GM23338 (cell line): ENCODE results near the gene SLC49A4. TPM values are rescaled to one million over a fixed set of nuclear protein-coding genes. Genes with fewer than 3 reads are reported as not detected.

Experiments
- ATAC-seq: fragments of 200-7000 bp; cut with Tn5 transposase; 3 replicates; pipeline ENCODE4 v1.9.1; 2020
- DNase-seq: peaks from one replicate; pipeline ENCODE4 v3.0.0-alpha.2; 2015; ENCODE audit warnings: low spot score
- H2AFZ ChIP-seq: fragments of 200-600 bp; sonication (generic); 2 replicates; pipeline ENCODE4 v1.8.0; 2016; ENCODE audit warnings: antibody characterized with exemption, mild to moderate bottlenecking, moderate library complexity
- H3F3A ChIP-seq: fragments of 200-600 bp; sonication (generic); replicated peaks from 2 replicates; pipeline ENCODE4 v1.8.0; 2017; ENCODE audit warnings: antibody characterized with exemption, mixed run types, low read depth
- H3K27ac ChIP-seq: fragments of 200-600 bp; sonication (generic); 2 replicates; pipeline ENCODE4 v1.6.1; 2016; ENCODE audit warnings: low read depth
- H3K27me3 ChIP-seq: fragments of 200-600 bp; sonication (generic); 2 replicates; pipeline ENCODE4 v1.8.0; 2016; ENCODE audit warnings: mild to moderate bottlenecking, mixed run types, moderate library complexity; ENCODE audit not compliant: insufficient read depth
- H3K36me3 ChIP-seq: fragments of 200-600 bp; sonication (generic); 2 replicates; pipeline ENCODE4 v1.8.0; 2016; ENCODE audit warnings: mild to moderate bottlenecking; ENCODE audit not compliant: insufficient read depth
- H3K4me1 ChIP-seq: fragments of 200-600 bp; sonication (generic); 2 replicates; pipeline ENCODE4 v1.8.0; 2016; ENCODE audit warnings: mild to moderate bottlenecking, moderate library complexity; ENCODE audit not compliant: insufficient read depth
- H3K4me2 ChIP-seq: fragments of 200-600 bp; sonication (generic); 2 replicates; pipeline ENCODE4 v1.7.1; 2017; ENCODE audit warnings: mixed run types
- H3K4me3 ChIP-seq: fragments of 200-600 bp; sonication (generic); 2 replicates; pipeline ENCODE4 v1.6.1; 2016; ENCODE audit warnings: mixed run types
- H3K79me2 ChIP-seq: fragments of 200-600 bp; sonication (generic); replicated peaks from 2 replicates; pipeline ENCODE4 v1.8.0; 2017; ENCODE audit warnings: mild to moderate bottlenecking; ENCODE audit not compliant: insufficient read depth
- H3K9me2 ChIP-seq: fragments of 200-600 bp; sonication (generic); 2 replicates; pipeline ENCODE4 v1.8.0; 2017; ENCODE audit not compliant: insufficient read depth
- H4K20me1 ChIP-seq: fragments of 200-600 bp; sonication (generic); replicated peaks from 2 replicates; pipeline ENCODE4 v1.8.0; 2017; ENCODE audit warnings: mild to moderate bottlenecking; ENCODE audit not compliant: insufficient read depth
- H3K27ac Mint-ChIP-seq: 2 replicates; pipeline ENCODE4 v1.8.0; 2020; ENCODE audit warnings: inconsistent platforms, mild to moderate bottlenecking, moderate library complexity, mixed read lengths
- H3K27me3 Mint-ChIP-seq: 3 replicates; pipeline ENCODE4 v1.8.0; 2022; ENCODE audit warnings: low read depth, mild to moderate bottlenecking, moderate library complexity, mixed read lengths, inconsistent platforms; ENCODE audit not compliant: insufficient read depth, poor library complexity
- H3K36me3 Mint-ChIP-seq: 3 replicates; pipeline ENCODE4 v1.8.0; 2021; ENCODE audit warnings: low read depth, mild to moderate bottlenecking, inconsistent platforms, moderate library complexity, mixed read lengths
- H3K4me1 Mint-ChIP-seq: 3 replicates; pipeline ENCODE4 v1.8.0; 2020; ENCODE audit warnings: mild to moderate bottlenecking, inconsistent platforms, mixed read lengths
- H3K4me3 Mint-ChIP-seq: 3 replicates; pipeline ENCODE4 v1.8.0; 2021; ENCODE audit warnings: moderate library complexity, mild to moderate bottlenecking, inconsistent platforms, mixed read lengths
- H3K9me3 Mint-ChIP-seq: 3 replicates; pipeline ENCODE4 v1.8.0; 2020; ENCODE audit warnings: moderate library complexity, mild to moderate bottlenecking, inconsistent platforms, mixed read lengths
- CREB1 ChIP-seq: fragments of 250-450 bp; sonication (Bioruptor Pico); IDR thresholded peaks from 2 replicates; pipeline ENCODE4 v1.5.0; 2020; ENCODE audit warnings: low read depth, mild to moderate bottlenecking, moderate library complexity
- CTCF ChIP-seq, 2 experiments: fragments of 200-600 bp in 1 of 2; sonication (generic) in 1 of 2; conservative IDR thresholded peaks; 2 replicates each; pipeline versions ENCODE4 v1.5.1 to v1.6.1; 2016 to 2017; ENCODE audit warnings: antibody characterized with exemption in 2 of 2, low read depth in 2 of 2, mild to moderate bottlenecking in 2 of 2, moderate library complexity in 1 of 2
- EZH2 ChIP-seq: fragments of 200-600 bp; sonication (generic); IDR thresholded peaks from one replicate; pipeline ENCODE4 v1.8.0; 2017; ENCODE audit warnings: antibody characterized with exemption, mild to moderate bottlenecking, low read depth; ENCODE audit not compliant: unreplicated experiment
- EZH2phosphoT487 ChIP-seq: fragments of 200-600 bp; sonication (generic); IDR thresholded peaks from one replicate; pipeline ENCODE4 v1.8.1; 2018; ENCODE audit warnings: antibody characterized with exemption; ENCODE audit not compliant: unreplicated experiment
- JUNB ChIP-seq: IDR thresholded peaks from one replicate; pipeline ENCODE4 v1.6.1; 2016; ENCODE audit warnings: antibody characterized with exemption; ENCODE audit not compliant: unreplicated experiment
- NANOG ChIP-seq: IDR thresholded peaks from 2 replicates; pipeline ENCODE4 v1.6.1; 2016; ENCODE audit warnings: antibody characterized with exemption, borderline replicate concordance
- POLR2AphosphoS5 ChIP-seq: IDR thresholded peaks from 2 replicates; pipeline ENCODE4 v1.6.1; 2016; ENCODE audit warnings: antibody characterized with exemption, low read depth
- REST ChIP-seq: IDR thresholded peaks from one replicate; pipeline ENCODE4 v1.6.1; 2018; ENCODE audit warnings: antibody characterized with exemption; ENCODE audit not compliant: unreplicated experiment
- STAT1 ChIP-seq: IDR thresholded peaks from one replicate; pipeline ENCODE4 v1.6.1; 2016; ENCODE audit warnings: antibody characterized with exemption; ENCODE audit not compliant: unreplicated experiment
- ZNF114 ChIP-seq: fragments of 250-450 bp; sonication (Bioruptor Pico); IDR thresholded peaks from 2 replicates; pipeline ENCODE4 v1.5.0; 2020; ENCODE audit warnings: mild to moderate bottlenecking, moderate library complexity
- ZNF331 ChIP-seq: fragments of 250-450 bp; sonication (Bioruptor Pico); IDR thresholded peaks from 2 replicates; pipeline ENCODE4 v1.5.0; 2020; ENCODE audit warnings: low read depth, mild to moderate bottlenecking, moderate library complexity
- polyA plus RNA-seq: library from polyadenylated mRNA; unstranded; fragments of >200 nt; fragmentation: Nextera tagmentation; extraction: Ambion mirVana; gene quantifications from 2 replicates; pipeline ENCODE4 v1.2.1, GENCODE V29; 2016
- total RNA-seq: library from RNA; depleted of rRNA; stranded (reverse); fragments of >200 nt; shearing (Covaris generic); gene quantifications from 2 replicates; pipeline ENCODE4 v1.2.3, GENCODE V29; 2014
- TF ChIP-seq, protein P1 (sequence below): IDR thresholded peaks from 2 replicates; pipeline ENCODE4 v1.6.1; 2016; ENCODE audit warnings: antibody characterized with exemption
- TF ChIP-seq, protein P2 (sequence below): fragments of 250-450 bp; sonication (Bioruptor Pico); IDR thresholded peaks from 2 replicates; pipeline ENCODE4 v1.5.0; 2020; ENCODE audit warnings: mild to moderate bottlenecking, moderate library complexity

Gene SLC49A4
- total and polyA plus RNA-seq, 2 experiments from 2014 or later: 3.7 to 16.8 TPM

DNA sequence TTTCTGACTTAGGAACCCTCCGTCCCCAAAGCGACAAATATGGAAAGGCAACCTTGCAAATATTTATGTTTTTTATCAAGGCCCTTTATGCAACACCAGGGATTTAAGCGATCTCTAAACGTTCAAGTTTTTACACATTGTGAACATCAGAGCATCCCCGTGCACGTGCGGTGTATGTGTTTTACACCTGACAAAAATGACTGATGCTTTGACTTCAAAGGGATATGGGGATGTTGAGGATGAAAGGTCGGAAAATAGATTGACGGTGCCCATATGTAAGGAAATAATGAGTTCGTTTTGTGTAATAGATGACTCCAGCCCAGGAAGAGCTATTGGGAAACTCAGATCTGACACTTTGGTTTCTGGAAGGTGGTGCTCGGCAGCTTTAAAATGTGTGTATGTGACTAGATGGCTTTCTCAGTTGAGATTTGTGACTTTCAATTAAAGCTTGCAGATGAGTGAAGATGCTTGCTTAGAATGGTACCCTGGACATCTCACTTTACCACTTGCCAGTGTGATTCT, 866 bp downstream of the SLC49A4 start (continued):
- TF ChIP-seq CTCF (conservative IDR thresholded peaks at IDR 0.05; ENCODE audit: low read depth in 2 of 2): no peak
- TF ChIP-seq JUNB: no peak
- no peak for TF ChIP-seq NANOG
- TF ChIP-seq CREB1: no peak
- no peak for TF ChIP-seq STAT1
- no peak for TF ChIP-seq ZNF114

GRCh38 chr3:122797291-122797690, 2.4 kb downstream of the SLC49A4 start:
- Histone ChIP-seq H3K4me2 (no peak overlapping the region), H3K4me3 (no peak overlapping the region), H2AFZ (no peak overlapping the region), H3K36me3 (no peaks in the 10 kb centered on the region), H3K79me2 (peaks cover 6% of the 10 kb centered on the region; the same call in 1 of the 2 replicates), H4K20me1 (peaks cover 12% of the 10 kb centered on the region; the same call in 1 of the 2 replicates), H3K27ac (no peak overlapping the region), H3K4me1 (peaks cover 15% of the 10 kb centered on the region), H3K27me3 (peaks cover 17% of the 10 kb centered on the region), H3F3A (no peaks in the 10 kb centered on the region; the same call in 1 of the 2 replicates), H3K9me2 (no peaks in the 10 kb centered on the region)
- no peak overlapping the region for H3K27ac Mint-ChIP-seq
- DNase-seq: no peak
- no peak for ATAC-seq
- no peak overlapping the region for H3K4me3 Mint-ChIP-seq
- no peaks in the 10 kb centered on the region for H3K36me3 Mint-ChIP-seq
- TF ChIP-seq, protein P1, sequence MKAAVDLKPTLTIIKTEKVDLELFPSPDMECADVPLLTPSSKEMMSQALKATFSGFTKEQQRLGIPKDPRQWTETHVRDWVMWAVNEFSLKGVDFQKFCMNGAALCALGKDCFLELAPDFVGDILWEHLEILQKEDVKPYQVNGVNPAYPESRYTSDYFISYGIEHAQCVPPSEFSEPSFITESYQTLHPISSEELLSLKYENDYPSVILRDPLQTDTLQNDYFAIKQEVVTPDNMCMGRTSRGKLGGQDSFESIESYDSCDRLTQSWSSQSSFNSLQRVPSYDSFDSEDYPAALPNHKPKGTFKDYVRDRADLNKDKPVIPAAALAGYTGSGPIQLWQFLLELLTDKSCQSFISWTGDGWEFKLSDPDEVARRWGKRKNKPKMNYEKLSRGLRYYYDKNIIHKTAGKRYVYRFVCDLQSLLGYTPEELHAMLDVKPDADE: no peak
- TF ChIP-seq EZH2 (no peak), EZH2phosphoT487 (no peak), CREB1 (no peak), STAT1 (no peak), ZNF331 (CRISPR knock-in tag) (no peak), ZNF114 (no peak), NANOG (no peak), JUNB (no peak), POLR2AphosphoS5 (no peak), REST (no peak)
- TF ChIP-seq, protein P2, sequence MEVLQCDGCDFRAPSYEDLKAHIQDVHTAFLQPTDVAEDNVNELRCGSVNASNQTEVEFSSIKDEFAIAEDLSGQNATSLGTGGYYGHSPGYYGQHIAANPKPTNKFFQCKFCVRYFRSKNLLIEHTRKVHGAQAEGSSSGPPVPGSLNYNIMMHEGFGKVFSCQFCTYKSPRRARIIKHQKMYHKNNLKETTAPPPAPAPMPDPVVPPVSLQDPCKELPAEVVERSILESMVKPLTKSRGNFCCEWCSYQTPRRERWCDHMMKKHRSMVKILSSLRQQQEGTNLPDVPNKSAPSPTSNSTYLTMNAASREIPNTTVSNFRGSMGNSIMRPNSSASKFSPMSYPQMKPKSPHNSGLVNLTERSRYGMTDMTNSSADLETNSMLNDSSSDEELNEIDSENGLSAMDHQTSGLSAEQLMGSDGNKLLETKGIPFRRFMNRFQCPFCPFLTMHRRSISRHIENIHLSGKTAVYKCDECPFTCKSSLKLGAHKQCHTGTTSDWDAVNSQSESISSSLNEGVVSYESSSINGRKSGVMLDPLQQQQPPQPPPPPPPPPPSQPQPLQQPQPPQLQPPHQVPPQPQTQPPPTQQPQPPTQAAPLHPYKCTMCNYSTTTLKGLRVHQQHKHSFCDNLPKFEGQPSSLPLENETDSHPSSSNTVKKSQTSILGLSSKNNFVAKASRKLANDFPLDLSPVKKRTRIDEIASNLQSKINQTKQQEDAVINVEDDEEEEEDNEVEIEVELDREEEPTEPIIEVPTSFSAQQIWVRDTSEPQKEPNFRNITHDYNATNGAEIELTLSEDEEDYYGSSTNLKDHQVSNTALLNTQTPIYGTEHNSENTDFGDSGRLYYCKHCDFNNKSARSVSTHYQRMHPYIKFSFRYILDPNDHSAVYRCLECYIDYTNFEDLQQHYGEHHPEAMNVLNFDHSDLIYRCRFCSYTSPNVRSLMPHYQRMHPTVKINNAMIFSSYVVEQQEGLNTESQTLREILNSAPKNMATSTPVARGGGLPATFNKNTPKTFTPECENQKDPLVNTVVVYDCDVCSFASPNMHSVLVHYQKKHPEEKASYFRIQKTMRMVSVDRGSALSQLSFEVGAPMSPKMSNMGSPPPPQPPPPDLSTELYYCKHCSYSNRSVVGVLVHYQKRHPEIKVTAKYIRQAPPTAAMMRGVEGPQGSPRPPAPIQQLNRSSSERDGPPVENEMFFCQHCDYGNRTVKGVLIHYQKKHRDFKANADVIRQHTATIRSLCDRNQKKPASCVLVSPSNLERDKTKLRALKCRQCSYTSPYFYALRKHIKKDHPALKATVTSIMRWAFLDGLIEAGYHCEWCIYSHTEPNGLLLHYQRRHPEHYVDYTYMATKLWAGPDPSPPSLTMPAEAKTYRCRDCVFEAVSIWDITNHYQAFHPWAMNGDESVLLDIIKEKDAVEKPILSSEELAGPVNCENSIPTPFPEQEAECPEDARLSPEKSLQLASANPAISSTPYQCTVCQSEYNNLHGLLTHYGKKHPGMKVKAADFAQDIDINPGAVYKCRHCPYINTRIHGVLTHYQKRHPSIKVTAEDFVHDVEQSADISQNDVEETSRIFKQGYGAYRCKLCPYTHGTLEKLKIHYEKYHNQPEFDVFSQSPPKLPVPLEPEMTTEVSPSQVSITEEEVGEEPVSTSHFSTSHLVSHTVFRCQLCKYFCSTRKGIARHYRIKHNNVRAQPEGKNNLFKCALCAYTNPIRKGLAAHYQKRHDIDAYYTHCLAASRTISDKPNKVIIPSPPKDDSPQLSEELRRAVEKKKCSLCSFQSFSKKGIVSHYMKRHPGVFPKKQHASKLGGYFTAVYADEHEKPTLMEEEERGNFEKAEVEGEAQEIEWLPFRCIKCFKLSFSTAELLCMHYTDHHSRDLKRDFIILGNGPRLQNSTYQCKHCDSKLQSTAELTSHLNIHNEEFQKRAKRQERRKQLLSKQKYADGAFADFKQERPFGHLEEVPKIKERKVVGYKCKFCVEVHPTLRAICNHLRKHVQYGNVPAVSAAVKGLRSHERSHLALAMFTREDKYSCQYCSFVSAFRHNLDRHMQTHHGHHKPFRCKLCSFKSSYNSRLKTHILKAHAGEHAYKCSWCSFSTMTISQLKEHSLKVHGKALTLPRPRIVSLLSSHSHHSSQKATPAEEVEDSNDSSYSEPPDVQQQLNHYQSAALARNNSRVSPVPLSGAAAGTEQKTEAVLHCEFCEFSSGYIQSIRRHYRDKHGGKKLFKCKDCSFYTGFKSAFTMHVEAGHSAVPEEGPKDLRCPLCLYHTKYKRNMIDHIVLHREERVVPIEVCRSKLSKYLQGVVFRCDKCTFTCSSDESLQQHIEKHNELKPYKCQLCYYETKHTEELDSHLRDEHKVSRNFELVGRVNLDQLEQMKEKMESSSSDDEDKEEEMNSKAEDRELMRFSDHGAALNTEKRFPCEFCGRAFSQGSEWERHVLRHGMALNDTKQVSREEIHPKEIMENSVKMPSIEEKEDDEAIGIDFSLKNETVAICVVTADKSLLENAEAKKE (CRISPR knock-in tag): no peak
- H3K27me3 Mint-ChIP-seq: peaks cover 1% of the 10 kb centered on the region
- H3K4me1 Mint-ChIP-seq: peaks cover 17% of the 10 kb centered on the region; the same call in 2 of the 3 replicates
- no peaks in the 10 kb centered on the region for H3K9me3 Mint-ChIP-seq
